AG20443 (cell line): ENCODE data around the gene AKT1.
A peak's percentile ranks its signal among the peaks of the same experiment; 100 is the strongest.

Source experiments
- DNase-seq: peaks from one replicate; pipeline ENCODE4 v3.0.0; 2012; ENCODE audit warnings: low spot score, mixed read lengths

AKT1 gene

GRCh38 chr14:104723651-104724406, 71.7 kb downstream of the AKT1 start, which contains the start of gene ADSS1:
ADSS1 (plus strand) TSS chr14:104724229; CDS start chr14:104724271, 42 bp downstream.
- peak; percentile 94 for DNase-seq

- no peak for DNase-seq
Measured at GRCh38 chr14:104722938-104723650, 72.5 kb downstream of the AKT1 start.

GRCh38 chr14:104721505-104722431, 73.8 kb downstream of the AKT1 start:
- DNase-seq = peak; percentile 45
